GM12892 (cell line): ENCODE measurements around the gene HIPK4.
"Not testable (repeated sequence)": the region's sequence is repeated elsewhere in the genome, so short reads cannot be mapped to it uniquely, and the experiment has no call there.

Experiments
- DNase-seq: peaks from one replicate; pipeline ENCODE4 v3.0.0; 2011; ENCODE audit not compliant: insufficient read length
- FAIRE-seq: peaks from 2 replicates; lab custom pipeline; 2011; peaks lifted over from hg19 to GRCh38; lab: Jason Lieb, UNC
- POLR2A ChIP-seq: IDR thresholded peaks from 2 replicates; pipeline ENCODE4 v1.6.1; 2011; ENCODE audit warnings: low read depth, low read length, control low read depth
- POLR2AphosphoS5 ChIP-seq: IDR thresholded peaks from 2 replicates; pipeline ENCODE4 v1.6.1; 2011; ENCODE audit warnings: low read depth, low read length, control low read depth
- TAF1 ChIP-seq: IDR thresholded peaks from 2 replicates; pipeline ENCODE4 v1.6.1; 2011; ENCODE audit warnings: low read depth, mild to moderate bottlenecking, control low read depth, low read length, borderline replicate concordance

HIPK4 gene

DNA sequence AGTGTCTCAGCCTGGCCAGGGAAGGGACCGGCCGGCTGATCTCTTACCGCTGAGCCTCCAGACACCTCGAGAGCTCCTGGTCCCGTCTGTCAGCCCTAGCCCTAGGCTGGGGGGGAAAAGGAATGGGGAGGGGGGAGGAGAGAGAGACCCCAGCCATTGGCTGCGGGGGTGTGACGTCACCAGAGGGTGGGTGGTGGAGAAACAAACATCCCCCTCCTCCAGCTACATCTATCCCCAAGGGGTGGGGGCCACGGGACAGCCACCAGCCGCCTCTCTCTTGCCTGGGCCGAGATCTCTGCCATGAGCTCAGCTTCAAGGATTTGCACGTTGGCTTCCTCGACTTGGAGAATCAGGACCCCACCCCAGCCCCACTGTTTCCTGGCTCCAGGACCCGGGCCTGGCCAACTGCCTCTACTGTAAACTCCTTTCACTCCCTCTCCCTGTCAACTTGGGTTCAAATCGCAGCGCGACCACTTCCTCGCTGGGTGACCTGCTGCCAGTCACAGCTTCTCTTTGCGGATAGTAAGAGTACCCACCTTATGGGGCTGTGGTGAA lies 23.4 kb upstream of the HIPK4 start, which contains the start of gene PRX:
PRX (minus strand) TSS at position 88 of the 555 bp plus-strand sequence. CDS start 5,446 bp downstream, outside the sequence.
- DNase-seq (no peak), FAIRE-seq (no peak)
- TF ChIP-seq TAF1 (no peak), POLR2AphosphoS5 (no peak), POLR2A (no peak)

DNA sequence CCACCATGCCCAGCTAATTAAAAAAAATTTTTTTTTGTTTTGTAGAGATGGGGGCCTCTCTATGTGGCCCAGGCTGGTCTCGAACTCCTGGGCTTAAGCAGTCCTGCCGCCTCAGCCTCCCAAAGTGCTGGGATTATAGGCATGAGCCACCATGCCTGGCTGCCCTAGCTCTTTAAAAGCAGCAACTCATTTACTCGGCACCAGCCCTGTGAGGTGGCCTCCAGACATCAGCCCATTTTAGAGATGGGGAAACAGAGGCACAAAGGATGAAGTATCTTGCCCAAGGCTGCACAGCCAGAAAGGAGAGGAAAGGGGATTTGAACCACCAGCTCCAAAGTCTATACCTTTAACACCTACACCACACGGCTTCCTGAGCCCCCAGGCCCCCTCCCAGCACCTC lies 22.9 kb upstream of the HIPK4 start:
- FAIRE-seq: no peak
- TF ChIP-seq TAF1: no peak
- TF ChIP-seq POLR2A: no peak
- no peak for TF ChIP-seq POLR2AphosphoS5
- no peak for DNase-seq

DNA sequence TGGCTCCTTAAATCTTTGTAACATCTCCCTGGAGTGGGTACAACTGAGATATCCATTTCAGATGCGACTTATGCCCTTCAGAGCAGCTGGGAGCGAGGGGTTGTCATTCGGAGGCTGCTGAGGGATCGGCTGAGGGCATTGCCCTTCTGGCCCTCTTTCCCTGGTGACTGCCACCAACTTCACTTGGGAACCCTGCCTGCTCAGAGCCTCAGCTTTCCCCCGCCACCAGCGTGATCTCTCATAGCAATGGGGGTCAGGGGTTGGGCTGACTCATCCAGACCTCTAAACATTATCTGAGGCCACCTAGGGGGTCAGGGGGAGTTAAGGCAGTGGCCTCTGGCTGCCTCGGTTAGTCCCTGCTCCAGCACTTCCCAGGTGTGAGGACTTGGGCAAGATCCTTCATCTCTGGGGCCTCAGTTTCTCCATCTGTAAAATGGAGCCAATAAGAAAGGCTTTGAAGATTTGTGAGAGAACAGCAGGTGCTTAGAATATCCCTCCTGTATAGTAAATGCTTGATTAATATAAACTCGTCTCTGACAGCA lies 22.0 kb upstream of the HIPK4 start:
- DNase-seq (no peak), FAIRE-seq (peak; percentile 9)
- TF ChIP-seq TAF1 (no peak), POLR2A (no peak), POLR2AphosphoS5 (no peak)

DNA sequence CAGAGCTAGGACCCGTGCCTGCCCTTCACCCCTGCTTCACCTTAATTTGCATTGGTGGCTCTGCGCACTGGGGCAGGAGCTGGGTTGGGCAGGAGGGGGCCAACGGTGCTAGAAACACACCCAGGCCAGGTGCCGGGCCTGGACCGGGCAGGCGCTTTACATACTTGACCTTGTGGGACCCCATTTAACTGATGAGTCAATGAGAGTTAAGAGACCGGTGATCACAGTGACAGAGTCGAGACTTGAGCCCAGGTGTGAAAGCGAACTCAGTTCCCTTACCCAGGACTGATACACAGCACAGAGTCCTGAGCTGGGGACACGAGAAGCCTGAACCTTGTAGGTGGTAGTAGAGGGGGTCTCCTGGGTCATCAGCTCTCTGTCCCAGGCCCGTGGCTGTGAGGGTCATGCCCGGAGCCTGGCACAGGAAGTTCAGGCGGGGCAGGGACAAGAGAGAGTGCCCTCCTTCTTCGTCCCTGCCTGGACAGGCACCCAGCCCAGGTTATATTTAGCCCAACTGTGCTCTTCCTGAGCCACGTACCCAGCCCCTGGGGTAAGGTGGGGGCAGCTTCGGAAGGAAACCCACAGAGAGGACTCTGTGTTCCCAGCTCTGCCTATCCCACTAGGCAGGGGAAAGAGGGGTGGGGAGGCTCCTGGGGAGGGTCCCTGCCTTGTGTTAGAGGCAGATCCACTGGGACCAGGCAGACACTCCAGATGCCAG lies 21.3 kb upstream of the HIPK4 start:
- FAIRE-seq (peak; percentile 72), DNase-seq (no peak)
- no peak; the same call in 1 of the 2 replicates for TF ChIP-seq POLR2AphosphoS5
- TF ChIP-seq POLR2A: no peak
- no peak for TF ChIP-seq TAF1

DNA sequence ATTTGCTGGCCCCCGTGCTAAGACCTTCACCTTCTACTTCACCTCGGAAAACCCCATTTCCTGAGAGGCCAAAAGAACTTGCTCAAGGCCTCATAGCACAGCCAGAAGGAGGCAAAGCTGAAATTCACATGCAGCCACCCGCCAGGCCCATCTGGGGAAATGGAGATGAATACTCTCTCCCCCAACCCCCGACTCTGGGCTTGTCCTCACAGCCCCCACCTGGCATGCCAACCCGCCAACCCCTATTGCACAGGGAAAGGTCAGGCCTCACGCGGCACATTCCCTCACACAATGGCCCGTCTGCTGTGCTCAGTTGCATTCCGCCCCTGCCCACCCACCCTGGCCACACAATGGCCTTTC lies 20.0 kb upstream of the HIPK4 start:
- peak; percentile 80 for FAIRE-seq

DNA sequence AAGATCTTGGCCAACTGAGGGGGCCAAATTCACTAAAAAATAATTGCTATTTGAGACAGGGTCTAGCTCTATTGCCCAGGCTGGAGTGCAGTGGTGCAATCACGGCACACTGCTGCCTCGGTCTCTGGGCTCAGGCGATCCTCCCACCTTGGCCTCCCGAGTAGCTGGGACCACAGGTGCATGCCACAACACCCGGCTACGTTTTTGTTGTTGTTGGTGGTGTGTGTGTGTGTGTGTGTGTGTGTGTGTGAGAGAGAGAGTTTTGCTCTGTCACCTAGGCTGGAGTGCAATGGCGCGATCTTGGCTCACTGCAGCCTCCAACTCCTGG lies 18.6 kb upstream of the HIPK4 start:
- not testable (repeated sequence) for FAIRE-seq, DNase-seq

More for the DNA sequence above, 20.0 kb upstream of the HIPK4 start:
- DNase-seq: no peak
- TF ChIP-seq POLR2AphosphoS5: no peak
- TF ChIP-seq POLR2A: no peak
- no peak for TF ChIP-seq TAF1

DNA sequence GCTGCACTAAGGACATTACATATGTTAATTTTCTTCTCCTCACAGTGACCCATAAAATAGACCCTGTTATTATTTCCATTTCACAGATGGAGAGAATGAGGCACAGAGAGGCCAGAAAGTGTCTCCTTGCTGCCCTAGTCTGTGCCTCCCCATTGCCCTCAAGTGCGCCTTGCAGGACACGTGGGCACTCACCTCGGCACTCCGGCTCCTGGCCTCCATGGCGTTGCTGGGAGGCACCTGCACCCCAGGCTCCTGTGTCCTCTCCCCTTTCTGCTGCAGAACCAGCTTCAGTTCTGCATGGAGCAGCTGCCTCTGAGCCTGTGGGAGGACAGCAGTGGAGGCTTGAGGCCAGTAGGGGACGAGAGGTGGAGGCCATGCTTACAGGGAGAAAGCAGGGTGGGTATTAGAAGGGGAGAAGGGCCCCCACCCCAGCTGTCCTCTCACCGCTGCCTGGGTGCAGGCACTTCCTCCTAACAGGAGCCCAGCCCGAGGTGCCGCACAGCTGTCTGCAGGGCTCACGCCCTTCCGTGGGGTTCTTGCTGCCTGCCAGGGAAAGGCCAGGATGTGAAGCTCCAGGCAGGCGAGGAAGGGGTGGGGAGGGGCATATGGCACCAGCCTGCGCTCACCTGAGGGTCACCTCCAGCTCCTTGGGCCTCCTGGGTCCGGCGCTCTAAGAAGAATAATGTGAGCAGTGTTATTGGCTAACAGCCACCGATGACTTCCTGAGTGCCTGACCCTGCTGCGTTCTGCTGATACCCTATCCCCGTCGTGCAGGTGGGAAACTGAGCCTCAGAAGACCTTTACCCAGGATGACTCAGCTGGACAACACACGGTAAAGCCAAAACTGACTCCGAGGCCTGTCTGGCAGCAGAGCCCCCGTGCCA lies 18.0 kb upstream of the HIPK4 start:
- TF ChIP-seq POLR2AphosphoS5 (no peak), POLR2A (no peak), TAF1 (no peak)
- DNase-seq (no peak), FAIRE-seq (no peak)

DNA sequence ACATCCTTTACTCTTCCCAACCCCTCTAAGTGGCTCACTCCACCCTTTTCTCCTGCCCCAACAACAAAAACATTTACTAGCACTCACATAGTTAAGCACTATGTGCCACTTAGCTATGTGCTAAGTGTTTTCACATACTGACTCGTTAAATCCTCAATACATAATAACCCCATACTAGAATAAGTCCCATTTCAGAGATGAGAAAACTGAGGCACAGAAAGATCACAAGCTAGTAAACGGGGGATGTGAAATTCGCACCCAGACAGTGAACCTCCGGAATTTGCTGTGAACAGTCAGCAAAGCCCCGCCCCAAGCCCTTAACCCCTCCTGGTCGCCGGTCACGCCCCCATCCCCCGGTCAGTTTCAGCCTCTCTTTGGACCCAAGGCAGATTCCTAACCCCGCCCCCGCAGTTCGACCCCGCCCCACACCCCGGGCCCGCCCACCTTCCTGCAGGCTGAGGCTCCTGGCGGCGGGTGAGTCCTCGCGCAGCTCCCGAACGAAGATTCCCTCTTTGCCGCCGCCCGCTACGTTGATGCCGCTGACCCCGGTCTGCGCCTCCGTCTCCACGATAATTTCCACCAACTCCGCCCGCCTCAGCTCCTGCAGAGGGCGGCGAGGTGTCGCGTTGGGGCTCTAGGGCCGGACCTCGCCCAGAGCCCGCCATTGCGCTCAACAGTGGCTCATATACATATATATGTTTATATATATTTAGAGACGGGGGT lies 13.4 kb upstream of the HIPK4 start:
- peak; percentile 94 for FAIRE-seq
- no peak for TF ChIP-seq POLR2A
- peak; percentile 95 for DNase-seq

DNA sequence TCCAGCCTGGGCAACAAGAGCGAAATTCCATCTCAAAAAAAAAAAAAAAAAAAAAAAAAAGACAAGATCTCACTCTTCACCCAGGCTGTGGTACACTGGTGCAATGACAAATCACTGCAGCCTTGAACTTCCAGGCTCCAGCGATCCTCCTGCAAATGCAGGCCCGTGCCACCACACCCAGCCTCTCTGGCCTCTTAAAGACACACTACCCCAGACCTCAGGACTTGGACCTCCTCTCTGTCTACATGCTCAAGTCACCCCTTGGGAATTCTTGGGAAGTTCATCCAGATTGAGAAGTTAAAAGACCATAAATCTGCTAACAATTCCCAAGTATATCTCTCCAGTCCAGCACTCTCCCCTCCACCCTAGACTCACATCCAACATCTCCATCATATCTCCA lies 10.6 kb upstream of the HIPK4 start:
- DNase-seq (no peak), FAIRE-seq (no peak)
- TF ChIP-seq TAF1 (no peak), POLR2AphosphoS5 (no peak), POLR2A (no peak)

DNA sequence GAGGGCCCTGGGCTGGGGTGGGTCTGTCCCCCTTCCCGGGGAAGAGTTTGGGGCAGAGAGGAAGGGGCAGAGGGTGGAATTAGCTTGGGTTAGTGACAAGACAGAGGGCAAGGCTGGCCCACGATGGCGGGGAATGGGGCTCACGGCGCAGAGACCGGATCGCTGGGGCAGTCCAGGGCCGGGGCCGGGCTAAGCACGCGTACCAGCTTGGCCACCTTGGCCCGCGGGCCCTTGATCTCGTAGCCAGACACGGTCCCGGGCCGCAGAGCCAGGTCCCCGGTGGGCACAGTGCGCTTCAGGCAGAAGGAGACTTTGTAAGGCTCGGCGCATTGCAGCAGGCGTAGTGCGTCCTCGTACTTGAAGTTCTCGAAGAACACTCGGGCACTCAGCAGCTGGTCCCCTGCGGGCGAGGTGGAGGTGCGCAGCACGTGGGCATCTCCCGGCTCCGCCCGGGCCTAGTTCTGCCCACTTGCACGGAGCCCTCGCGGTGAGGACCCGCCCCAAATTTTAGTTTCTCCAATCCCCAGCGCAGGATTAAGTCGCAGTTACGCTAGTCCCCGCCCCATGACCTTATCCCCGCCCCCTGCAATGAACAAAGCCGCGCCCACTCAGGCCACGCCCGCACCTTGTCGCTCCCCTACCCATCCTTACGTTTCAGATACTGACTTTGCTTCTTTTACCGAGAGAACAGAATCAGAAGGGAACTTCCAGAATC lies 8.6 kb upstream of the HIPK4 start:
- DNase-seq (no peak), FAIRE-seq (no peak)
- TF ChIP-seq POLR2AphosphoS5 (no peak), POLR2A (no peak), TAF1 (no peak)

DNA sequence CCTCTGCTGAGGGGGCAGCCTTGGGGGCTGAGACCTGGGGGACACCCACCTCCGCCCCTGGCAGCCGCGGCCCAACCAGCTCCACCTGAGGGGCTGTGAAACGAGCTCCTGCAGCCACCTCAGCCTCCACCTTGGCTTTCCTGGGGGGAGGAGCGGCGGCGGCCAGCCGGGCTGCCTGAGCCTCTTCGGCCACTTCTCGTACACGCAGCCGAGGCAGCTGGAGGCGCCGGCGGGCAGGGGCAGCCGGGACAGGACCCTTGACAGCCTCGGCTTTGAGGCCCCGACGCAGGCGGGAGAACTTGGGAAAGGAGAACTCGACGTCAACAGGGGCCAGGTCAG lies 7.6 kb upstream of the HIPK4 start:
- FAIRE-seq (no peak), DNase-seq (no peak)
- TF ChIP-seq POLR2A: no peak
- no peak for TF ChIP-seq POLR2AphosphoS5
- no peak for TF ChIP-seq TAF1
